IPS-20b (cell line): ENCODE data around the gene GYPA.
"Not testable (repeated sequence)": the region's sequence is repeated elsewhere in the genome, so short reads cannot be mapped to it uniquely, and the experiment has no call there.

Experiments used
- H3K27ac ChIP-seq: one replicate; pipeline ENCODE4 v1.5.1; 2013; ENCODE audit warnings: low read length
- H3K27me3 ChIP-seq: 2 replicates; pipeline ENCODE4 v1.6.1; 2013; ENCODE audit warnings: mild to moderate bottlenecking, low read length, inconsistent platforms; ENCODE audit not compliant: insufficient read depth
- H3K36me3 ChIP-seq: 2 replicates; pipeline ENCODE4 v1.6.1; 2013; ENCODE audit warnings: low read depth, mild to moderate bottlenecking, inconsistent platforms, low read length, moderate library complexity; ENCODE audit not compliant: insufficient read depth
- H3K4me1 ChIP-seq: 2 replicates; pipeline ENCODE4 v1.6.1; 2013; ENCODE audit warnings: mild to moderate bottlenecking, control low read depth, inconsistent platforms, low read length, moderate library complexity; ENCODE audit not compliant: insufficient read depth
- H3K4me3 ChIP-seq: 2 replicates; pipeline ENCODE4 v1.5.1; 2013; ENCODE audit warnings: mild to moderate bottlenecking, low read length, inconsistent platforms
- H3K9ac ChIP-seq: 2 replicates; pipeline ENCODE4 v1.6.1; 2013; ENCODE audit warnings: low read depth, mild to moderate bottlenecking, inconsistent platforms, low read length, moderate library complexity
- H3K9me3 ChIP-seq: 2 replicates; pipeline ENCODE4 v1.6.1; 2013; ENCODE audit warnings: mild to moderate bottlenecking, low read depth, low read length, inconsistent platforms; ENCODE audit not compliant: insufficient read depth

Gene GYPA

DNA sequence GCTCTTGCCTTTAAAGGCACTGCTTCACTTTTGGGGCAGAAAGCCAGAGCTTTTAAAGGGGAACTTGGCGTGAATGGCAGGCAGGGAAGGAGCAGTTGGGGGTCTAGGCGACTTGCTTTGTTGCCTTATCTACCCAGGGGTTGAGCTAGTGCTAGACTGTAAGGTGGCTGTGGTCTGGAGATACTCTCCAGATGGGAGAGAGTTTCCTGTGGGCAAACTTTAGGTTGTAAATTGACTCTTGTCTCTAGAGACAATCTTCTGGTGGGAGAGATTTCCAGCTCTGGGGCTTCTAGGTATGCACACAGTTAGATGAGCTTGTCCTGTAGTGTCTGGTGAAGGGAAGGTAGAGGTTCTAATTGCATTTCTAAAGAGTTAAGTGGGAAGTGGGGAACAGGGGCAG is 61.8 kb downstream of the GYPA start:
- H3K9ac ChIP-seq, H3K4me1 ChIP-seq, H3K4me3 ChIP-seq, H3K27ac ChIP-seq, H3K27me3 ChIP-seq, H3K36me3 ChIP-seq, H3K9me3 ChIP-seq: not testable (repeated sequence)

DNA sequence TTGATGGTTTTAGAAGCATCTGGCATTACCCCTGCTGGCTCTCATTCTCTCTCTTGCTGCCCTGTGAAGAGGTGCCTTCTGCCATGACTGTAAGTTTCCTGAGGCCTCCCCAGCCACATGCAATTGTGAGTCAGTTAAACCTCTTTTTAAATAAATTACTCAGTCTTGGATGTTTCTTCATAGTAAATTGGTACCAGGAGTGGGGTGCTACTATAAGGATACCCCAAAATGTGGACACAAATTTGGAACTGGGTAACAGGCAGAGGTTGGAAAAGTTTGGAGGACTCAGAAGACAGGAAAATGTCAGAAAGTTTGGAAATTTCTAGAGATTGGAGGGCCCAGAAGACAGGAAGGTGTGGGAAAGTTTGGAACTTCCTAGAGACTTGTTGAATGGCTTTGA is 79.0 kb downstream of the GYPA start:
- H3K9me3 ChIP-seq, H3K9ac ChIP-seq, H3K4me3 ChIP-seq, H3K27ac ChIP-seq, H3K4me1 ChIP-seq, H3K27me3 ChIP-seq, H3K36me3 ChIP-seq: not testable (repeated sequence)

DNA sequence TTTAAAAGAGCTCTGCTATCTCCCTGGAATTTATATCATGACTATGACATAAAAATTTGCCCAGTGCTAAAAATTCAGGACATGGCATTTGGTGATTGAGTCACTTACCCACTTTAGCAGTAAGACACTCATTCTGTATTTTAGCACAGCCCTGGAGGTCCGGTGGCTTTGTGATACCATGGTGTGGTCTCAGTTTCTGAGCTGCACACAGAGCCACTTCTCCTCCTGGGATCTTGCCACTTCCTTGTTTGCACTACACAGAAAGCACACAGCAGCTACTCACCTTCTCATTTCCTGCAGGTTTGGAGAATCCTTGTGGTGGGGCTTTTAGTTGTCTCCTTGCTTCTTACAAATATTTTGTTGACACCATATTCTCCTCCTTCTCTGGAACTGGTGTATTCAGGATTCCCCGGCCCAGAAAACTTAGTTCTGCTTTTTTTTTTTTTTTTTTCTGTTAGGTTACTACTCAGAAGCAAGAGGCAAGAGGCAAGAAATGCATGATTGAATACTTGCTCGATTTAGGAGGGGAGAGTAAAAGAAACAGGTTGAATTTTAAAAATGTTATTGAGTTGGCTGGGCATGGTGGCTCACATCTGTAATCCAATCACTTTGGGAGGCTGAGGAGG is 80.2 kb downstream of the GYPA start:
- H3K9ac ChIP-seq, H3K9me3 ChIP-seq, H3K4me1 ChIP-seq, H3K27ac ChIP-seq, H3K36me3 ChIP-seq, H3K4me3 ChIP-seq, H3K27me3 ChIP-seq: not testable (repeated sequence)
